ENCODE results near the gene KIAA1328.

KIAA1328 gene

GRCh38 chr18:37252854-37253393, 424.0 kb downstream of the KIAA1328 start:
- DNase-seq (ENCODE audit: low read depth in 2 of 2), result no peak

GRCh38 chr18:37253394-37254235, 424.7 kb downstream of the KIAA1328 start:
- DNase-seq (ENCODE audit: low read depth in 2 of 2), result no peak

GRCh38 chr18:37254236-37254754, 425.4 kb downstream of the KIAA1328 start:
- no peak for DNase-seq (ENCODE audit: low read depth in 2 of 2)

GRCh38 chr18:37254973-37255372, 426.0 kb downstream of the KIAA1328 start:
- no peak for DNase-seq (ENCODE audit: low read depth in 2 of 2)

- DNase-seq (ENCODE audit: low read depth in 2 of 2), result no peak
Observed at GRCh38 chr18:37258131-37258530, 429.2 kb downstream of the KIAA1328 start.

GRCh38 chr18:37258819-37259218, 429.9 kb downstream of the KIAA1328 start:
- no peak for DNase-seq (ENCODE audit: low read depth in 2 of 2)

- DNase-seq (ENCODE audit: low read depth in 2 of 2), result no peak
Observed at GRCh38 chr18:37259711-37260110, 430.8 kb downstream of the KIAA1328 start.

- no peak for DNase-seq (ENCODE audit: low read depth in 2 of 2)
Observed at GRCh38 chr18:37260367-37261093, 431.6 kb downstream of the KIAA1328 start.

GRCh38 chr18:37261246-37261840, 432.4 kb downstream of the KIAA1328 start:
- DNase-seq (ENCODE audit: low read depth in 2 of 2), result no peak

GRCh38 chr18:37261988-37262387, 433.1 kb downstream of the KIAA1328 start:
- no peak for DNase-seq (ENCODE audit: low read depth in 2 of 2)

- DNase-seq (ENCODE audit: low read depth in 2 of 2), result no peak
Observed at GRCh38 chr18:37264956-37265355, 436.0 kb downstream of the KIAA1328 start.

- no peak for DNase-seq (ENCODE audit: low read depth in 2 of 2)
Observed at GRCh38 chr18:37265382-37265781, 436.5 kb downstream of the KIAA1328 start.

GRCh38 chr18:37266290-37266689, 437.4 kb downstream of the KIAA1328 start:
- DNase-seq (ENCODE audit: low read depth in 2 of 2), result no peak

GRCh38 chr18:37270038-37270665, 441.2 kb downstream of the KIAA1328 start:
- DNase-seq (ENCODE audit: low read depth in 2 of 2), result no peak

- no peak for DNase-seq (ENCODE audit: low read depth in 2 of 2)
Observed at GRCh38 chr18:37270666-37271052, 441.7 kb downstream of the KIAA1328 start.

GRCh38 chr18:37272226-37272625, 443.3 kb downstream of the KIAA1328 start:
- DNase-seq (ENCODE audit: low read depth in 2 of 2), result no peak

GRCh38 chr18:37272841-37273240, 443.9 kb downstream of the KIAA1328 start:
- DNase-seq (ENCODE audit: low read depth in 2 of 2), result no peak

- no peak for DNase-seq (ENCODE audit: low read depth in 2 of 2)
Observed at GRCh38 chr18:37274309-37275236, 445.6 kb downstream of the KIAA1328 start.

GRCh38 chr18:37275237-37275741, 446.4 kb downstream of the KIAA1328 start:
- DNase-seq (ENCODE audit: low read depth in 2 of 2), result no peak
